HUES64 (cell line): ENCODE data around the gene GAB4.

Experiments used
- H3K27ac ChIP-seq: 2 replicates; pipeline ENCODE4 v1.7.0; 2013; ENCODE audit warnings: low read depth, low read length, inconsistent platforms
- H3K27me3 ChIP-seq: 2 replicates; pipeline ENCODE4 v1.6.1; 2013; ENCODE audit warnings: mild to moderate bottlenecking, low read length; ENCODE audit not compliant: insufficient read depth
- H3K36me3 ChIP-seq: 2 replicates; pipeline ENCODE4 v1.6.1; 2013; ENCODE audit warnings: mild to moderate bottlenecking, low read length; ENCODE audit not compliant: insufficient read depth
- H3K4me1 ChIP-seq: 2 replicates; pipeline ENCODE4 v1.6.1; 2013; ENCODE audit warnings: mild to moderate bottlenecking, low read length, moderate library complexity; ENCODE audit not compliant: insufficient read depth
- H3K4me3 ChIP-seq: 2 replicates; pipeline ENCODE4 v1.5.1; 2013; ENCODE audit warnings: mild to moderate bottlenecking, low read length, moderate library complexity
- H3K9ac ChIP-seq: 2 replicates; pipeline ENCODE4 v1.6.1; 2013; ENCODE audit warnings: mild to moderate bottlenecking, low read depth, low read length
- H3K9me3 ChIP-seq: 2 replicates; pipeline ENCODE4 v1.6.1; 2013; ENCODE audit warnings: low read depth, low read length; ENCODE audit not compliant: insufficient read depth
- WGBS: fragments of 150-250, 120-280 bp; methylation state at CpG from one replicate; pipeline ENCODE4 v1.1.7; 2013; ENCODE audit warnings: missing lambda C conversion rate; 5-methylcytosine and 5-hydroxymethylcytosine counted together

The GAB4 gene

GRCh38 chr22:16987822-16988221 is 20.2 kb downstream of the GAB4 start:
- H3K27me3 ChIP-seq, result no peaks in the 10 kb centered on the region; the same call in 1 of the 2 replicates
- H3K4me3 ChIP-seq, result no peak overlapping the region
- H3K9me3 ChIP-seq, result peaks cover 79% of the 10 kb centered on the region
- 74% methylated on average over 7 of the region's 7 CpGs for WGBS
- no peaks in the 10 kb centered on the region for H3K36me3 ChIP-seq
- no peaks in the 10 kb centered on the region for H3K4me1 ChIP-seq
- no peak overlapping the region for H3K27ac ChIP-seq
- no peak overlapping the region for H3K9ac ChIP-seq

GRCh38 chr22:16975155-16975885 is 32.7 kb downstream of the GAB4 start:
- H3K9ac ChIP-seq, result no peak overlapping the region
- WGBS, result 71% methylated on average over 10 of the region's 10 CpGs

GRCh38 chr22:16974298-16975084 is 33.5 kb downstream of the GAB4 start:
- Histone ChIP-seq H3K27me3 (no peaks in the 10 kb centered on the region), H3K36me3 (no peaks in the 10 kb centered on the region), H3K4me1 (no peaks in the 10 kb centered on the region), H3K9me3 (peaks cover 13% of the 10 kb centered on the region), H3K9ac (no peak overlapping the region), H3K4me3 (no peak overlapping the region), H3K27ac (no peak overlapping the region)
- WGBS, result 67% methylated on average over 11 of the region's 11 CpGs

More at GRCh38 chr22:16975155-16975885, 32.7 kb downstream of the GAB4 start:
- no peak overlapping the region for H3K4me3 ChIP-seq
- no peaks in the 10 kb centered on the region for H3K4me1 ChIP-seq
- no peak overlapping the region for H3K27ac ChIP-seq
- H3K9me3 ChIP-seq, result peaks cover 11% of the 10 kb centered on the region
- no peaks in the 10 kb centered on the region for H3K27me3 ChIP-seq
- no peaks in the 10 kb centered on the region for H3K36me3 ChIP-seq

- Histone ChIP-seq H3K27ac (no peak overlapping the region), H3K27me3 (no peaks in the 10 kb centered on the region), H3K9ac (no peak overlapping the region), H3K36me3 (no peaks in the 10 kb centered on the region), H3K9me3 (peaks cover 11% of the 10 kb centered on the region), H3K4me1 (no peaks in the 10 kb centered on the region), H3K4me3 (no peak overlapping the region)
- WGBS, result 87% methylated on average over 2 of the region's 2 CpGs
These were observed 34.3 kb downstream of the GAB4 start for GRCh38 chr22:16973591-16974297.

- WGBS, result 90% methylated on average over 4 of the region's 4 CpGs
- no peaks in the 10 kb centered on the region for H3K27me3 ChIP-seq
- no peak overlapping the region for H3K9ac ChIP-seq
- no peak overlapping the region for H3K4me3 ChIP-seq
- H3K9me3 ChIP-seq, result peaks cover 11% of the 10 kb centered on the region
- no peak overlapping the region for H3K27ac ChIP-seq
- H3K36me3 ChIP-seq, result no peaks in the 10 kb centered on the region
- no peaks in the 10 kb centered on the region for H3K4me1 ChIP-seq
These were observed 35.7 kb downstream of the GAB4 start for GRCh38 chr22:16972311-16972710.

- Histone ChIP-seq H3K4me1 (no peaks in the 10 kb centered on the region), H3K4me3 (no peak overlapping the region), H3K36me3 (no peaks in the 10 kb centered on the region), H3K9me3 (peaks cover 11% of the 10 kb centered on the region), H3K27ac (no peak overlapping the region), H3K27me3 (no peaks in the 10 kb centered on the region), H3K9ac (no peak overlapping the region)
- 85% methylated on average over 3 of the region's 4 CpGs for WGBS
These were observed 37.6 kb downstream of the GAB4 start for GRCh38 chr22:16970446-16970845.

GRCh38 chr22:16969508-16970327 is 38.3 kb downstream of the GAB4 start:
- WGBS, result 71% methylated on average over 8 of the region's 8 CpGs
- Histone ChIP-seq H3K4me3 (no peak overlapping the region), H3K9ac (no peak overlapping the region), H3K4me1 (no peaks in the 10 kb centered on the region), H3K9me3 (peaks cover 14% of the 10 kb centered on the region), H3K36me3 (no peaks in the 10 kb centered on the region), H3K27ac (no peak overlapping the region), H3K27me3 (no peaks in the 10 kb centered on the region)

GRCh38 chr22:16968218-16968595 is 39.8 kb downstream of the GAB4 start:
- H3K9ac ChIP-seq, result no peak overlapping the region
- no peaks in the 10 kb centered on the region for H3K4me1 ChIP-seq
- H3K27ac ChIP-seq, result no peak overlapping the region
- H3K27me3 ChIP-seq, result no peaks in the 10 kb centered on the region
- H3K9me3 ChIP-seq, result peaks cover 17% of the 10 kb centered on the region; the same call in 1 of the 2 replicates
- WGBS, result 74% methylated on average over 7 of the region's 7 CpGs
- H3K36me3 ChIP-seq, result no peaks in the 10 kb centered on the region
- H3K4me3 ChIP-seq, result no peak overlapping the region

- Histone ChIP-seq H3K4me1 (no peaks in the 10 kb centered on the region), H3K9me3 (peaks cover 17% of the 10 kb centered on the region; the same call in 1 of the 2 replicates), H3K4me3 (no peak overlapping the region), H3K27me3 (no peaks in the 10 kb centered on the region), H3K36me3 (no peaks in the 10 kb centered on the region), H3K9ac (no peak overlapping the region), H3K27ac (no peak overlapping the region)
- WGBS, result 82% methylated on average over 4 of the region's 4 CpGs
These were observed 40.4 kb downstream of the GAB4 start for GRCh38 chr22:16967453-16968217.

GRCh38 chr22:16966251-16966650 is 41.8 kb downstream of the GAB4 start:
- no peaks in the 10 kb centered on the region for H3K36me3 ChIP-seq
- peaks cover 17% of the 10 kb centered on the region; the same call in 1 of the 2 replicates for H3K9me3 ChIP-seq
- H3K9ac ChIP-seq, result no peak overlapping the region
- WGBS, result 70% methylated on average over 6 of the region's 6 CpGs
- H3K27me3 ChIP-seq, result no peaks in the 10 kb centered on the region
- H3K4me3 ChIP-seq, result no peak overlapping the region
- H3K27ac ChIP-seq, result no peak overlapping the region
- no peaks in the 10 kb centered on the region for H3K4me1 ChIP-seq
